GM10266 (cell line): Measurements from ENCODE around the gene AP2A2.
A peak's percentile ranks its signal among the peaks of the same experiment; 100 is the strongest.

Source experiments
- DNase-seq: peaks from one replicate; pipeline ENCODE4 v3.0.0; 2012; ENCODE audit errors: extremely low spot score
- TF ChIP-seq, protein P1 (sequence below): IDR thresholded peaks from 2 replicates; pipeline ENCODE4 v1.5.1; 2012; ENCODE audit warnings: mild to moderate bottlenecking, low read depth; ENCODE audit not compliant: control insufficient read depth, insufficient read depth; ENCODE audit errors: missing control alignments

AP2A2 gene

DNA sequence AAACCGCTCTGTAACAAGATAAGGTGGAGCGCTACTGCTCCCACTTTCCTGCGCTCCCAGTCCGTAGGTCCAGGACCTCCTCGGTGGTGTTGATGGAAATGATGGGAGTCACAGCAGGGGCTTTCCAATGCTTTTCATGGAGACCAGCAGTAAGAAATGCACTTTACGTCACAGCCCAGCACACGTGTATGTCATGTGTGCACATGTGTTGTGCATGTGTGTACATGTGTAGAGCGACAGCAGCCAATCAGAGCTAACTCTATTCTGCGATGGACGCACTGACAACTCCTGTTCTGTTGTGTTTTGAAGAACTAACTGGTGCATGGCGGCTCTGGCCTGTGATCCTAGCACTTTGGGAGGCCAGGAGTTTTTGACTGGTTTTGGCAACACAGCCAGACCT lies 16.3 kb upstream of the AP2A2 start:
- TF ChIP-seq, protein P1, sequence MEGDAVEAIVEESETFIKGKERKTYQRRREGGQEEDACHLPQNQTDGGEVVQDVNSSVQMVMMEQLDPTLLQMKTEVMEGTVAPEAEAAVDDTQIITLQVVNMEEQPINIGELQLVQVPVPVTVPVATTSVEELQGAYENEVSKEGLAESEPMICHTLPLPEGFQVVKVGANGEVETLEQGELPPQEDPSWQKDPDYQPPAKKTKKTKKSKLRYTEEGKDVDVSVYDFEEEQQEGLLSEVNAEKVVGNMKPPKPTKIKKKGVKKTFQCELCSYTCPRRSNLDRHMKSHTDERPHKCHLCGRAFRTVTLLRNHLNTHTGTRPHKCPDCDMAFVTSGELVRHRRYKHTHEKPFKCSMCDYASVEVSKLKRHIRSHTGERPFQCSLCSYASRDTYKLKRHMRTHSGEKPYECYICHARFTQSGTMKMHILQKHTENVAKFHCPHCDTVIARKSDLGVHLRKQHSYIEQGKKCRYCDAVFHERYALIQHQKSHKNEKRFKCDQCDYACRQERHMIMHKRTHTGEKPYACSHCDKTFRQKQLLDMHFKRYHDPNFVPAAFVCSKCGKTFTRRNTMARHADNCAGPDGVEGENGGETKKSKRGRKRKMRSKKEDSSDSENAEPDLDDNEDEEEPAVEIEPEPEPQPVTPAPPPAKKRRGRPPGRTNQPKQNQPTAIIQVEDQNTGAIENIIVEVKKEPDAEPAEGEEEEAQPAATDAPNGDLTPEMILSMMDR = no peak
- DNase-seq = no peak

DNA sequence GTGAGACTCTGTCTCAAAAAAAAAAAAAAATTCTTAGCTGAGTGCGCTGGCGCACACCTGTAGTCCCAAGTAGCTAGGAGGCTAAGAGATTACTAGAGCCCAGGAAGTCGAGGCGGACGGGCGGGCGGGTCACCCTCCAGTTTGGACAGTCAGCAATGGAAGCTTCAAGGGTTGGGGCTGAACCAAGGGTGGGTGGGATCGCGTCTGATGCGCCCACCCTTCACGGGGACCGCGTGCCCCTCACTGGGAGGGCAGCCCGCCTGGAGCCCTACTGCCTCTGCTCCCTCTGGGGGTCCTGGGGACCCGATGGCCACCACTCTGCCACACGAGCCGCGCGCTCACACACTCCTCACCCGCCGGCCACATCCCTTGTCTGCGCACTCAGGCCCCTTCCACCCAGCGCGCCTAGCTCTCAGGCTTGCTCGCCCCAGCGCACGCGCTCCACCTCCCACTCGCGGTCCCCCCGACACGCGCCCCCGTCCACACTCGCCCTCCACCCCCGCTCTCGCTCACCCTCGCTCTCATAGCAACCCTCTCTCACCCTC lies 15.6 kb upstream of the AP2A2 start:
- DNase-seq = no peak
- TF ChIP-seq, protein P1 = no peak

DNA sequence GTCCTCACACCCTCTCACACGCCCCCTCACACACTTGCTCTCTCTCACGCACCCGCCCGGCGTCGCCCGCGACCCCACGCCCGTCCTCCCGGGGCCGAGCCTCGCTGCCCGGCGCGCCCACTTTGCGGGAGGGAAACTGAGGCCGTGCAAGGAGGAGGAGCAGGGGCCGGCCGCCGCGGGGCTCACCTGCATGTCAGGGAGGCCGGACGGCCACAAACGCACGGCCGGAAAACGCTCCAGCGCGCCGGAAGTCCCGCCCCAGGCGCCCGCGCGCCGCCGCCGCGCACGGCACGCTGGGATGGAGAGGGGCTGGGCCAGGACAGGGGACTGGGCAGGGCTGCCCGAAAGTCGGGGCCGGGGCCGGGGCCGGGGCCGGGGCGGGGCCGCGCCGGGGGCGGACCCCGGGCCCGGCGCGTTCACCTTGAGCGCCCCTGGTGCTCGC lies 15.1 kb upstream of the AP2A2 start, which contains the start of gene CHID1:
TSS of gene CHID1 (minus strand) at position 222 of the 442 bp plus-strand sequence. CDS start 5,994 bp downstream, outside the sequence.
- peak; percentile 100 for DNase-seq
- TF ChIP-seq, protein P1 = no peak

- TF ChIP-seq, protein P1 = no peak
- peak; percentile 70 for DNase-seq
Observed at GRCh38 chr11:911031-911889, 14.4 kb upstream of the AP2A2 start.

- no peak for DNase-seq
- TF ChIP-seq, protein P1 = no peak
Observed at GRCh38 chr11:911890-912219, 13.8 kb upstream of the AP2A2 start.

DNA sequence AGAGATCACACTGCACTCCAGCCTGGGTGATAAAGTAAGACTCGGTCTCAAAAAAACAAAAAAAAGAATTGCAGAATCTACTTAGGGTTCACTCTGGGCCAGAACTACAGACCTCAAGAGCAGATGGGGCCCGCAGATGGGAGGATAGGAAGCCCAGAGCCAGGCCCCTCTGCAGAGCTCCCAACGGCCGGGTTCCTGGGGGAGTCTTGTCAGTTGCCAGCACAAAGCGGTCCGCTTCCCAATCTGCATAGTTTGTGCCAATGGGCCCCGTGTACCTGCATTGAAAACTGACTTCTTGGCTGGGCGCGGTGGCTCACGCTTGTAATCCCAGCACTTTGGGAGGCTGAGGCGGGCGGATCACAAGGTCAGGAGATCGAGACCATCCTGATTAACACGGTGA lies 13.4 kb upstream of the AP2A2 start:
- DNase-seq = no peak
- TF ChIP-seq, protein P1 = no peak

- no peak for DNase-seq
- TF ChIP-seq, protein P1 = no peak
Observed at GRCh38 chr11:913043-913442, 12.6 kb upstream of the AP2A2 start.
